Measurements from ENCODE around the gene LETM1.

LETM1 gene

GRCh38 chr4:1773754-1774153 lies 82.2 kb downstream of the LETM1 start:
- no peak for DNase-seq

DNA sequence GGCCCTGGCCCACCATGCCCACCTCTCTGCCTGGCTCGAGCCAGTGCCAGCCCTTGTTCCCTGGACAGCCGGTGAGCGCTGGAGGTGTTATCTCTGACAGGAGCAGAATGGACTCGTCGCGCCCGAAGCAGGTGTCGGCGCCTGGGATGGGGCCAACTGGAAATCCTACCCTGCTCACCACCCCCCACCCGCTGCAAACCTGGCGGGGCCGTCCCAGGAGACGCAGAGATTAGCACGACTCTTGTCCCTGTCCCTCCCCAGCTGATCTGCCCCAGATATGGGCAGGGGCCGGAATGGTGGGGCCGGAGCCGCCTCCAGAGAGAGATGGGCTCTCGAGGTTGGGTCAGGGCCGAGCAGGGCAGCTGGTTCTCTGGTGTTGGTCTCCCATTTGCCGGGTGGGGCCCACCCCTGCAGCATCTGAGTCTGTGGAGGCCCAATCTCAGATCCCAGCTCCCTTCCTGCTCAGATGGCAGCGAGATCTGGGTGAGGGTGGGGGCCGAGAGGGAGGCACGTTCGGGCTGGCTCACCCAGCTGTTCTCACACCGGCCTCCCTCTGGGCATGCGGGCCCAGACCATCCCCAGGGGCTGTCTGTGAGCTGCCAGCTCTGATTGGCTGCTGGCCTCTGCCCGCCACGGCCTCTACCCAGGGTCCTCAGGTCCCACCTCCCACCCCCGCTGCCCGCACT lies 83.0 kb downstream of the LETM1 start:
- peak; percentile 70 for DNase-seq

DNA sequence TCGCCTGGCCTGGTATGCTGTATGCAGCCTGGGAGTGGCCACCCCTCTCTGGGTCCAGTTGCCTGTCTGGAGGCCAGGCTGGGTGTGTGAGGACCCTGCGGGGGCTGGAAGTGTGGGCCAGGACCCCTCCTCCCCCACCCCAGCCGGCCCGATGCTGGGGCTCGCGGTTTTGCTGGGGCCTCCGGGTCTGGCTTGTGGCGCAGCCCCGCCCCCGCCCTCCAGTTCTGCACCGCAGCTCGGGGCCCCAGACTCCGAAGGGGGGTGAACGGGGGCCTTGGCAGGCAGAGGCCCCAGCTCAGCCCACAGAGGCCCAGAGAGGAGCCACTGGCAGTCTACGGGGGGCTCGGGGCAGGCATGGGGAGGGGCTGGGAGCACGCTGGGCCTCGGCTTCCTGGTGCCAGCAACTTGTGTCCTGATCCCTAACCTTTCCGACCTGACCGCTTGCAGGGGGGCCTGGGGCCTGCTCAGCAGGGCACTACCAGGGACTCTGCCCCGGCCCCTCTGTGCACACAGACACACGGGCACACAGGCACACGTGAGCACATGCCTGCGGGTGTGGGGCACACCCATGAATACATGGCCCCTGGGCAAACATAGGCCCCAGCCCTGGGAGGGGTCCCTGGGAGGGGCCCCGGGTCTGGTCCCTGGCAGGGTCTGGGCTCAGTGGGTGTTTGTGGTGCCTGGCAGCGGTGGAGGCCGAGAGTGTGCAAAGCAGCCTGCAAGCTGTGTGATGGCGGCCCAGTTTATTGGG lies 84.2 kb downstream of the LETM1 start:
- DNase-seq, result no peak

DNA sequence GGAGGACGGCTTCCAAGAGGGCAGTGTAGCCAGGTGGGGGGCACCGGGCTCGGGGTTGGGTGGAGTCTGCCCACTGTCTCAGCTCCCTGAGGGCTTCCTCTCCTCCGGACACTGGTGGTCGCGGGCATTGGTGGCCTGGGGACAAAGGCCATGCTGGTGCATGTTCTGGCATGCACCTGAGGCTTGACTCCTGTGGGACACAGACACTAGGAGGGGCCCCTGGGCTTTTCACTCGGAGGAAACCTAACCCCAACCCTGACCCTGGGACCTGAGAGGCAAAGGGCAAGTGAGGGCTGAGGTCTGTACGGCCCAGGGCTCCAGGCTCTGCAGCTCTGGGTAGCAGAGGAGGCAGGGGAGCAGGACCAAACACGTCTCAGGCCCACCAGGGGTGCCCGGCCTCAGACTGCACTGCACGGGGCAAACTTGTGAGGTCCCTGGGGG lies 85.1 kb downstream of the LETM1 start:
- no peak for DNase-seq

GRCh38 chr4:1770245-1770644 lies 85.7 kb downstream of the LETM1 start:
- no peak for DNase-seq

- DNase-seq, result no peak
Observed at GRCh38 chr4:1769692-1770091, 86.3 kb downstream of the LETM1 start.

GRCh38 chr4:1768367-1769034 lies 87.5 kb downstream of the LETM1 start:
- peak; percentile 40 for DNase-seq

DNA sequence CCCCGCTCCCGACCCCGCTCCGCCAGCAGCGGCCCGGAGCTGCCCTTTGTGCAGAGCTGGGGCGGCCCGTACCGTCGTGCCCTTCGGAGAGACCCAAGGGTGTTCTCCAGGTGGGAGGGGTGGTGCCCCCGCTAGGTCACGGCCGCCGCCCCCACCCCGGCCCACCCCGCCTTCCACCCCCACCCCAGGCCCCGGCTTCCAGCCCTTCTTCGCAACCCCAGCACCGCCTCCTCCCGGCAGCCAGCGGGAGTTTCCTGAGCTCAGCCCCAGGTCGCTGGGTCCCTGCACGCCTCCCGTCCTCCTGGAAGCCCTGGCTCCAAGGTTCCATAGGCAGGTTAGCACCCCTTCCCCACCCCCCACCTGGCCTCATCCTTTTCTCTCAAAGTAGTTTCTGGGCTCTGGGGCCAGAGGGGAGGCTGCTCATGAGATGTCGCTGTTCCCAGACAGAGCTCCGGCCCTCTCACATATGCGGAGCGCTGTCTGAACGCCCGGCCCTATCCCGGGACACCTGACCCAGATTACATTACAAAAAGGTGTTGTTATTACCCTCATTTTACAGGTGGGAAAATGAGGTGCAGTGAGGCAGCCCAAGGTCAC lies 88.1 kb downstream of the LETM1 start:
- DNase-seq, result peak; percentile 90

- peak; percentile 58 for DNase-seq
Observed at GRCh38 chr4:1767061-1767769, 88.7 kb downstream of the LETM1 start.

- peak; percentile 67 for DNase-seq
Observed at GRCh38 chr4:1766106-1767060, 89.6 kb downstream of the LETM1 start.

GRCh38 chr4:1765409-1766072 lies 90.4 kb downstream of the LETM1 start:
- peak; percentile 44 for DNase-seq

- DNase-seq, result no peak
Observed at GRCh38 chr4:1764670-1765069, 91.3 kb downstream of the LETM1 start.

- no peak for DNase-seq
Observed at GRCh38 chr4:1763550-1764080, 92.3 kb downstream of the LETM1 start.

- DNase-seq, result peak; percentile 77
Observed at GRCh38 chr4:1763070-1763549, 92.8 kb downstream of the LETM1 start.

- DNase-seq, result no peak
Observed at GRCh38 chr4:1762264-1763010, 93.5 kb downstream of the LETM1 start.
